ENCODE results near the gene SLITRK6.

GRCh38 chr13:85833921-85834320, 34.7 kb upstream of the SLITRK6 start:
- TF ChIP-seq CTCF (IDR thresholded peaks at IDR 0.05; ENCODE audit: low read length) (no peak), EZH2 (IDR thresholded peaks at IDR 0.05; ENCODE audit: borderline replicate concordance, low read length) (no peak)
